ENCODE results near the gene HPCAL4.

GRCh38 chr1:39663559-39663958, 27.7 kb downstream of the HPCAL4 start:
- TF ChIP-seq ZBTB8A (tag by site-specific recombination; IDR thresholded peaks at IDR 0.05) (no peak), ZFHX2 (tag by site-specific recombination; conservative IDR thresholded peaks at IDR 0.05) (no peak), CTCF (tag by site-specific recombination; IDR thresholded peaks at IDR 0.05) (no peak), REPIN1 (tag by site-specific recombination; IDR thresholded peaks at IDR 0.05; ENCODE audit: low read depth) (no peak), ZNF140 (tag by site-specific recombination; IDR thresholded peaks at IDR 0.05) (no peak)

All from HEK293 (cell line).